ENCODE measurements around the gene NCKAP5. TPM values are rescaled to one million over a fixed set of nuclear protein-coding genes. Genes with fewer than 3 reads are reported as not detected.

The NCKAP5 gene
- total RNA-seq, 1 donor from 2014 or later, result 4.6 TPM

DNA sequence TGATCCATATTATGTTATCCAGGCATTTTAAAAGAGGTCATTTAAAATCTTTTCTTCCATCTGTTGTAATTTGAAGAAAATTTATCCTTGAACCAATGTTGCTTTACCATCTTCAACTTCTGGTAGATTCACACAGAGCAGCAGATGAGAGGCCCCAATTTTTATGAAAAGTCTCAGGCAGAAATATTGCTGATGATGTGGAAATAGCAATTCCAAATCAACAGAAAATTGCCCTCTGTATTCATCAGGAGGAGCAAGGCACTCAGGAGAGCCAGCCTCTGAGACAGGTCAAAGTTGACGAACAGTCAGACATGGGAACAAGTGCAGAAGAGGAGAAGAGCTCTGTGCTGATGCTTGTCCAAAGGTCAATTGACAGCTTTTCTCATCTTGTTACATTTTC, 444.9 kb downstream of the NCKAP5 start:
- no peak for ATAC-seq

DNA sequence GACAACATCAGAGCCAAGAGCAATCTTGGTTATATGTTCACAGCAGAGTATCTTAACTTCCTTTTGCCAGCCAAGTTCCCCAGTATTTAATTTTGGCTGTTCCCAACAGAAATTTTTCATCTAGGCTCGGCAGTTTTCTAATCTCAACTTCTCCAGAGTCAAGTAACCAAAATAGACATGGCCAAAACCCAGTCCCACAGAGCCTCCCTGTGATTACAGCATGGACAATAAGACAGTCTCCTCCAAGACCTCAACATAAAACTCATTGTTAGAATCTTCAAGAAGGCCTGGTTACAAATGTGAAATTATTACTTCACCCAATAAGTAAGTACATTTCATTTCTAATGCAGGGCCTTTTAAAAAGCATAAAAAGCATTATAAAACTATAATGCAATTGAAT, 445.7 kb downstream of the NCKAP5 start:
- no peak for ATAC-seq
- DNase-seq (ENCODE audit: low spot score), result no peak

More for the DNA sequence above, 444.9 kb downstream of the NCKAP5 start:
- no peak for DNase-seq (ENCODE audit: low spot score)

DNA sequence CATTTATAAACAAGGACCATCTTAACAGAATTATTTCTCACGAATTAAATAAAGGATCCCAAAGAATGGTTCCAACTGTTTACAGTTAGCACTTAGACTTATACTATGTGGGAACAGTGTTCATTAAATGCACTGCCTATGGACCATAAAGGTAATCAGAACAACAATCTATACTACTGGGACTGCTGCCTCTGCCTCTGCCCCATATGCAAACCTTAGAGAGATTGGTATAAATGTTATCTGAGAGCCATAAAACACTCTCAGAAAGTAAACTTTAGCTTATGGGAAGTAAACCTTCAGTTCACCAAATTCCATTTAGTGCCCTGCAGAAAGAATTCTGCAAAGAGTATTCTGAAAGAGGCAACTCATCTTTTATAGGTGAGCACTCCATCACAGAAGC, 448.0 kb downstream of the NCKAP5 start:
- DNase-seq (ENCODE audit: low spot score), result no peak
- ATAC-seq, result no peak

DNA sequence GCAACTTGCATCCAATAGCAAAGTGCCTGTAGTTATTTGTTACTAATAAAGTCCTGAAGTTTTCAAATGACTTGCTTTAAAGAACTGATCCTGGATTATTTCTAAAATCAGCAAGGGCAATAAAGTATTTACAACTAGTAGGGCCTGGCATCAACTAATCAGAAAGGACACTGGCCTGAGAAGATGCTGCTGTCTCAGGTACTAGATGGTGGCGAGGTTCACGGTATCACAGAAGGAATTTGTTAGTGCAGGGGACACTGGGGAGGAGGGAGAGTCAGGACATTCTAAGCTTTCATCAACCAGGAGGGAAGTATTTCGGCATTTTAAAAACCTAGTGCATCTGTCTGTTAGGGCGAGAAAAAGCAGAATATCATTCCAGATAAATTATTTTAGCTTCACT, 458.1 kb downstream of the NCKAP5 start:
- no peak for DNase-seq (ENCODE audit: low spot score)
- ATAC-seq, result no peak

DNA sequence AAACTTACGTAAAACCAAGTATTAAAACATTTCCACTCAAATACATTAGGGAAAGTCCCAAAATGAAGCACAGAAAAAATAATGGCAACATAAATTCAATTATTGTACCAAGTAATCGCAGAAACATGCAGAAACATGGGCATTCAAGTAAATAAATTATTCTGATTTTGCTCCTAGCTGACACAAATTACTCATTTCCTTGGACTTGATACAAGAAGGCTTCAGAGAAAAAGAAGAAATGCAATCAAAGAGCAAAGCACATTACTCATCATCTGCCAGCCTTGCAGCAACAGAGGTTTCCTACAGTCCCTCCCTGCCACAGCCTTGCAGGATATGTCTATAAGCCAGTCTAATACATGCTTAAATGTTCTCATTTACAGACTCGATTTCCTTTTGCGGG, 458.5 kb downstream of the NCKAP5 start:
- DNase-seq (ENCODE audit: low spot score) (no peak), ATAC-seq (no peak)

DNA sequence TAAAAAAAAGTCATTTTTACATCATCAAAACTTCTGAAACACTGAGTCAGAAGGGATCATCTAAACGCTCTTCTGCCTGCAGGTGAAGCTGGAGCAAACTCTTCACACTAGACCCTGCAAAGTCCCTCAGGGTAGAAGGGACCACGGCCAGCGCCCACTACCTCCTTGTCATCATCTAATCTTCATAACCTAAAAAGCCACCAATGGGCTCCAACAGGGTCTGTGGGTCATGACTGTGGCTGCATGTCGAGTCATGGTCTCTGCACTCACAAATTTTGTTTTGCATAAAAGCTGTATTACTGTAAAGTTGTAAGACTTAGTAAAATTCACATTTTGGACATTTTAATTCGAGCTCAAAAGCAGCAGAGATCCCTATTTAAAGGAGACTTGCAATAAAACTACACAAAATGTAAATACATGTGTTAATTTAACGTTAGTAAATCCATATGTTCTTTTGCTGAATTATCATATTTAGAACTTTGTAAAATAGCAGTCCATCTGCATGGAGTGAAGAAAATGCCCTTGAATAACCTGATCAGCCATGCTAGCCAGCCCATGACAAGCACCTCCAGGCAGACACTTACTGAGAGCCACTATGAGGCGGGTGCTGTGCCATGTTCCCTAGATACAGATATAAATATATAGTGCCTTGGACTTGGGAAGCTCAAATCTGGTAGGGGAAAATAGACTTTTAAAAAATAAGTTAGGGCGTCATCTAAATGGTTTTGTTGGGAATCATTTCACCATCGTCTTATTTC, 461.0 kb downstream of the NCKAP5 start:
- DNase-seq (ENCODE audit: low spot score) (no peak), ATAC-seq (no peak)

DNA sequence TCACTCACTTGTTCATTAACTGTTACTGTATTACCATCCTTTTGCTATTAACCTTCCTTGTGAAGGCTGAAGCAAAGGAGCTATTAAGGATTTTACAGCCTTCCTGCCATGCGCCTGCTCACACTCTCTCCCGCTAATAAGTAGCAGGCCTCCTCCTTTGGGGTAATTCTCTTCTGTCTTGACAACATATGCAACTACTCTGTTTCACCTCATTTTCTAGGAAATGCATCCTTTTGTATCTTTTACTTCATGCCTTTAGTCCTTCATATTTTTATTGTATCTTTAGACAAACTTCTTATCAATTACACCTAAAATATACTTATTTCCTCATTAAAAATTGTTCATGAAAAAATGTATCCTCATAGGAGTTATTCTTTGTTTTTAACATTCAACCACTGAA, 463.4 kb downstream of the NCKAP5 start:
- ATAC-seq, result no peak
- no peak for DNase-seq (ENCODE audit: low spot score)

DNA sequence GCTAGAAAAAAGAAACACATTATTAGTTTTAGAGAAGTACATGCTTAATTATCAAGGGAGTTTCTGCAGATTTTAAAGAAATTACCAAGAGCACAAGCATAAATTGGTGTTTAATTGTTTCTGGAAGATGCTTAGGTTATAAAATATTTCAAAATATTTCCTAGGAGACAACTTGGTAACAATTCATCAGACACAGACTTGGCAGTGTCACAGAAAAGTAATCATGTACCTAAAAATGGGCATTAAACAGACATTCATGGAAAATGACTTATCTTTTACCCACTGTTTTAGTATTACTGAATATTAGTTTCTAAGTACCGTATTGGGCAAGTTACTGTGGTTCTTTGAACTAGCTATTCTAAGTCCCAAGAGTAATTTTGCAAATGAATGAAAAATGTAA, 469.5 kb downstream of the NCKAP5 start:
- DNase-seq (ENCODE audit: low spot score) (no peak), ATAC-seq (no peak)

DNA sequence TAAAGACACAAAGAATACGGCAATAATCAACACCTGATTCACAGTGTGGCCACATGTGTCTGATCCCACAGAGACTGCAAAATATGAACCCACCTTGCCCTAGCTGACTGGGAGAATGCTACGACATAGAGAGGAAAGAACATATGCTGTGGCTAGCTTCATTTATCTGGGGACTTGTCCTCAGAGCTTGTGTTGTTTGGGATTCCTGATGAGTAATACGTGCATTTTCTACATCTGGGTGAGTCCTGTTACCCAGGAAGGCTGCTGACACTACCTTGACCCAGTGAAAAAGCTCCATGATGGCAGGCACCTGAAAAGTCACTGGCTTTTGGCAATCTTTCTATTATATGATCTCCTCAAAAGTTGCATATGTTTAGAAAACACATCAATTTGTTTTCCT, 470.6 kb downstream of the NCKAP5 start:
- DNase-seq (ENCODE audit: low spot score), result no peak
- no peak for ATAC-seq

DNA sequence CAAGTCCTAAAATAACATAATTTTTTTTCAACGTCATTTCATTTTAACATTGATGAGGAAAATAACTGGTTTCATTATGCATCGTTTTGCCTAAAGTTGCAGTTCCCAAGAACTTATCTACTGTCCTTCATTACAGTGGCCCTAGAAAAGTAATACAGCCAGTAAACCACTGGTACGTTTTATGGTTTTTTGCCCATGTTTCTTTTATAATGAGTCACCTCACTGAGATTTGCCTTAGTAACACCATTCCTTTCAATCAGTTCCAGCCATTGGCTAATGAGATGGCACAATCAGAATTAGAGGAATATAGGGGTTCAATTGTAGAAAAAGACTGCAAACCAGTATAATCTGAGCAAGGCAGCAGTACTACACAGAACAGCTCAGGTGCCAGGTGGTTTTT, 475.7 kb downstream of the NCKAP5 start:
- DNase-seq (ENCODE audit: low spot score), result no peak
- no peak for ATAC-seq

DNA sequence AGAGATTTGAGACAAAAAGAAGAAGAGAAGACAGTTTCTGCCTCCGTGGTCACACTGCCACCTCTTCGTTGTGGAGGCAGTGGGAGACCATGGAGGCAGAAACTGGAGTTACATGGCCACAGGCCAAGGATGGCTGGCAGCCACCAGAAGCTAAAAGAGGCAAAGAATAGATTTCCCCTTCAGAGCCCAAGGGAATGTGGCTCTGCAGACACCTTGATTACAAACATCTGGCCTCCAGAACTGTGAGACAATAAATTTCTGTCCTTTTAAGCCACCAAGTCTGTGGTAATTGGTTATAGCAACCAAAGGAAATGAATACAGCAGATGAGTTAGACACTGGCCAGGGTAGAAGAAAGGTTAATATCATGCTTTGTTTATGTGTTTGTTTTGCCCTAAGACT, 477.9 kb downstream of the NCKAP5 start:
- ATAC-seq, result no peak
- DNase-seq (ENCODE audit: low spot score), result no peak

DNA sequence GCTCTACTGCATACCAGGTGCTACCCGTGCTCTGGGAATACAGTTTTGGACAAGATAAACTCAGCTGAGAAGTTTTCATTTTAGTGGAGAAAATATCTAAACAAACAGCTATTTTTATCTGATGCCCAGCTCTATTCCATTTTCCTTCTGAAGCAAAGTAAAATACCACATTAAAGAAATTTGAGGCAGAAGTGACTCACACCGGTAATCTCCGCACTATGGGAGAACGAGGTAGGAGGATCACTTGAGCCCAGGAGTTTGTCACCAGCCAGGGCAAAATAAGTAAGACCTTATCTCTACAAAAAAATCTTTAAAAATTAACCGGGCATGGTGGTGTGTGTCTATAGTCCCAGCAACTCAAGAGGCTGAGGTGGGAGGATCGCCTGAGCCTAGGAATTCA, 482.1 kb downstream of the NCKAP5 start:
- DNase-seq (ENCODE audit: low spot score) (no peak), ATAC-seq (no peak)

DNA sequence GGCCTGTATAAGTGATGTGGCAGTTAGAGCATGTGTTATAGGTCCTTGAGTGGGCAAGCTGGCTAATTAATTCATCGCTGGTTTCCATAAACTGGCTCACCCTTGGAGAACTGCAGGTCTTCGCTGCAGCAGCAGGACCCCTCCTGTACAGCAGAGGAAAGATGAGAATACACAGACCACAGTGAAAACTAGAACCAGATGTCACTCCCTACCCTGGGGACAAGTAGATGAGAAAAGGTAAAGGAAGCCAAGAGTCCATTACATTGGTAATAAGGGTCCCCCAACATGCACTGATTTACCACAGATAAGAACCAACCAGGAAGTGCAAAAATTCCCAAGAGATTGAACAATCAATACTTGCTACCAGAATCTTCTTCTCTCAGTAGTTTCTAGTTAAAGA, 482.6 kb downstream of the NCKAP5 start:
- DNase-seq (ENCODE audit: low spot score), result no peak
- no peak for ATAC-seq

DNA sequence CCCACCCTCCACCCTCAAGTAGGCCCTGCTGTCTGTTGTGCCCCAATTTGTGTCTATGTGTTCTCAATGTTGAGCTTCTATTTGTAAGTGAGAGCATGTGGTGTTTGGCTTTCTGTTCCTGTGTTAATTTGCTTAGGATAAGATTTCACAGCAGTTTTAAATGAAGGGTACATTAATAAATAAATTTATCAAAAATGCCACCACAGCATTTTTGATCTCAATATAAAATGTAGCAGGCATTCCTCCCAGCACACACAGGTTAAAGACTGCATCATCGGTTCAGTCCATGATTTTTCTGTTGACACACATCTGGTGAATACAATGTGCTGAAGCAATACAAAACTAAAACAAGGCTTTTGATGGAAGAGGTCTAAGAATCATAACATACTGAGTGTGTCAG, 486.2 kb downstream of the NCKAP5 start:
- DNase-seq (ENCODE audit: low spot score) (no peak), ATAC-seq (no peak)

DNA sequence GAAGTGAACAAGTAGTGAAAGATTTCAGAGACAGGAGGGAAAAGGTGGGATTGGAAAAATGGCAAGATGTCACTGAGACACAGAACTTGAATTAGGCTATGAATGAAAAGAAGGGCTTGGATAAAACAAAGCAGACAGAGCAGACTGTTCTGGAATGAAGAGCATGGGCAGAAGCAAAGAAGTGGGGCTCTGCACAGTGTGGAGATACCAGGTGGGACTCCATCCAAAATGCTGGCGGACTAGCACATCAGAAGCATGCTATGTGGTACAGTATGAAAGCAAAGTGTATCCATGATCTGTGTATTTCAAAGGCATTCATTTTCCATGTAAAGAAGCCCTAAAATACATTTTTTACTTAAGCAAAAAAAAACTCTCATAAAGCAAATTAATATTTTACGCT, 487.4 kb downstream of the NCKAP5 start:
- DNase-seq (ENCODE audit: low spot score), result no peak
- ATAC-seq, result no peak

DNA sequence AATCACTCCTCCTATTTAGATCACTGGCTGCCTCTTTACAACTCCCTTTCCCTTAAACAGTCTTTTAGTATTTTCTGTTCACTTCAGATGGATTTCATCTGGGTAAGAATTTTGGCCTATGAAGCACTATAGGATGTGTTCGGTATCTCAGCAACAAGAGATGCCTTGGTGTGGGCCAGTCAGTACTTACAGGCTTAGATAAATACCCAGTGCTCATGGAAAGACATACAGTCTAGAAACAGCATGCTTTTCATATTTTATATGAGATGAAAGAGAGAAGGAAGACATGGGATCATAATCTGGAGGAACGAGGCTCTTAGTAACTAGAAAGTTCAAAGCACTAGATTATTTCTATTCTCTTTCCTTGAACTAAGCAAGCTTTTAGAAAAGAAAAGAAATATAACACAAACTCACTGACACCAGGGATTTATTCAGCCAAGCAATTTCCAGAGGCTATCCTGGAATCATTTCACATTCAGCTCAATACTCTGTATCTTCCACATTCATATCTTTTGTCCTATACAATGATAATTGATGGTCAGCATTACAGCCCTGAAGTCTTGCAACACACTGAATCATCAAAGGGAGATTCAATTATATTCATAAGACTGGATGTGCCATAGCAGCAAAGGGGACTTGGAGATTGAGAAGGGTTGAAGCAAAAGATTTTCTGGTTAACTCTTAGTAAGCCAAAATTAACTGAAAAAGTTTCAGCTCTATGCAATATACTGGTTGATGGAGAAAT, 489.4 kb downstream of the NCKAP5 start:
- no peak for DNase-seq (ENCODE audit: low spot score)
- ATAC-seq, result no peak

DNA sequence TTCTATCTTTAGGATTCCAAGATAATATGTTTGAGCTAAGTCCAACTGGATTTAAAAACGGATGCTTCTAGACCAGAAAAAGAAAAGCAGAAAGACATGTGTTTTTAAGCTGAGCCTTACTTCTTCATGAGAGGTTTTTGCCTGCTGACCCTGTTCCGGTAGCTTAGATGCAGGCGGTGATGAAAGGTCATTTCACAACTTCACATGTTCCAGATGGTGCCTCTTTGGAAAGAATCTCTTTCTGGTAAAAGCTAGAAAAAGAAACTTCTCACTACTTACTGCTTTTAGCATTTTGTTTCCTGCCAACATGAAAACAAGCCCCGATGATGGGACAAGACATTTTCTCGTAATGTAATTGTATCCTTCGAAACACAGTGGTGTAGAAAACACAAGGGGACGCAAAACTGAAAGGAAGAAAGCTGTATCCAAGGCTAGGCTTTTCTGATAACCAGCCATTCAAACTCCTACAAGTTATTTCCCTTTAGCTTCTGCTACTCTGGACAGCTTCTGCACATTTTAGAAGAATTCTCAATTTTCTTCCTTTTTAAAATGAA, 490.9 kb downstream of the NCKAP5 start:
- DNase-seq (ENCODE audit: low spot score), result no peak
- no peak for ATAC-seq

DNA sequence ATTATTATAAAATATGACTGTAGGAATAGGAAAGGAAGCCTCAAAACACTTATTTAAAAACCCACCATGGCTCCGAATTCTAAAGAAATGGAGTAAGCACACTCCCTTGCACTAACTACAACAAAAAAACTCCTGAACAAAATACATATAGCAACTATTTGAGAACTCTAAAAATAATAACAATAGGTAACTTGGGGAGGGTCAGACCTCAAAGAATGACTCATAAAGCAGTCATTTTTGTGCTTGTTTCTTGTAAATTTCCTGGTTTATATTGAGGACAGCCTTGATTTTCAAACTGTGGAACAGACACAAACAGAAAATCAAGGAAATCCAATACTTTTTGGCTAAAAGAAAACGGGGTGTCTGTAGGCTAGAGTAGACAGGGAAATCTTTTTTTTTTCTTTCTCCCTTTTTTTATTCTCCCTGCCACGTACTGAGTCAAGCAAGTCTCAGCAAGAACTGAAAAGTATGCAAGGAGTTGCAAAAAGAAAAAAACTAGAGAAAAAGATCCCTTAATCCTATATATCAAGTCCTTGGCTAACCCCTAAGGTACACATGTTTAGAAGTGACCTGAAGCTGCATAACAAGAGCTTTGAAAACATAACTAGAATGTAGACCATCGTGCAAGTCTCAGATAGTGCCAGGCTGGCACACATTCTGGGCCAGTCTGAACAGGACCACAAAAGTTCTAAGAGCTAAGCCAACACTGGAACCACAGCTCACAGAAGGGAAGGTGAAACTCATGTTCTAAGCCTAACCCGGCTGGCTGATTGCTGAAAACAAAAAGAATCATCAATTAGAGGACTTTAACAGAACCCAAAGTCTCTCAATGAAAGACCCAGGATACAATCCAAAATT, 495.2 kb downstream of the NCKAP5 start:
- ATAC-seq, result no peak
- DNase-seq (ENCODE audit: low spot score), result no peak

DNA sequence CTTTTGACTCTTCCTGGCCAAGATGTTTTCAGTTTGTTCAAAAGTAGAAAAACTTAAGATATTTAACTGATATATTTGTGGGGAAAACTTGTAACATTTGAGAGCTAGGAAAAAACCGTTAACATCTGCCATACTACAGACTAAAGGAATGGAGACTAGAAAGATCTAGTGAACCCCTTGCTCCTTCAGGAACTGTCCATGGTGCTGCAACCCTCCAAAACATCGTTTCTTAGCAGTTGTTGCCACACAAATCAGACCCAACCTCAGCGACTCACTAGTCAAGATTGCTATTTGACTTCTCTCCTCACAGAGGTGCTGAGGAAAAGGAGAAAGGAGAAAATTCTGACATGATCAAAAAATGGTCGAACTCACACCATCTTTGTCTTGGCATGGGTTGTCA, 504.5 kb downstream of the NCKAP5 start:
- no peak for DNase-seq (ENCODE audit: low spot score)
- no peak for ATAC-seq

DNA sequence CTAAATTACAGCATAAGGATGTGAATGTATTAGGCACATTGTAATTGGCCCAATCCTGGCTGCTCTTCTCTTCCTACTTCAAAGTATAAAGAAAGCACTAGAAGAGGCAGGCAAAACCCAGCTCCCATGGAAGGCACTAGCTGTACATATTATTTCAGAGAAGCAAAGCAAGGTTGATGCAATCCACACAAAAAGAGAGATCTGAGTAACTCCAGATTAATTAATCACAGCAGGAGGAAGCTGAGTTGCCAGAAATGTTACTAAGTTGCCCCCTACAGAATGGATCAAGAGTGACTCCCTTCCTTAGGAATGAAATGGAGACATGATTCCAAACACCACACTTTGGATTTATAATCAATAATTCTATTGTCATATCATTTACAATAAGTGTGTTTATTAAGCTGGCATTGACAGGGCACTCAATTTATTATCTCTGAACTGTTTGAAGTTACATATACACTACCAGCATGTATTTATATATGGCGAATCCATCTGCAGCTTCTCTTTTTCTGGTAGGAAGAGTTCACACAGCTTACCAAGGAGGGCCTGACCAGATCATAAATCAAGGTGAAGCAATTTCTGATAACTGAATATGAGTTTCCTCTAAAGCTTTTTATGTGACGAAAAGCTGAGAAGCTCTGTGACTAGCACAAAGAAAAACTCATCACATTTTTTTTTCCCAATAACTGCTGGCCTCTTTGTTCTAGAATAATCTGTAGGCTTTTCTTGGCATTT, 505.2 kb downstream of the NCKAP5 start:
- DNase-seq (ENCODE audit: low spot score) (no peak), ATAC-seq (no peak)

Measured in left lobe of liver (tissue), 2 donors.